ENCODE data around the gene DNAJC15. TPM values are rescaled to one million over a fixed set of nuclear protein-coding genes. Genes with fewer than 3 reads are reported as not detected.
A peak's percentile ranks its signal among the peaks of the same experiment; 100 is the strongest.

Gene DNAJC15
- total RNA-seq, 4 donors from 2014 or later, result 5.5 to 12.1 (median 10.9) TPM

DNA sequence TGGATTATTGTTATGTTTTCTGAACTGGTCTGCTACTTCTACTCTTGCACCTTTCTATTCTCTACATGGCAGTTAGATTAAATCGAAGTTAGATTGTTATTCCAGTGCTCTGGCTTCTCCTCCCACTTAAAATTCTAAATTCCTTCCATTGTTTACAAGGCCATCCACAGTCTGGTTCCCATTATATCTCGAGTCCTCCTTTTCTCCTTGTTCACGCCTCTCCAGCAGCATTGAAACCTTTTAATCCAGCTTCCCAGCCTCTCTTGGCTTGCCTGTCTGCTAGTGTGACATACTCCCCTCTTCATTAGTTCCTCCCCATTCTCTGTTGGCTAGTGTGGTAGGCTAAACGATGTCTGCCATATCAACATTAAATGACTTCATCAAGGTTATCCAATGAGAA, 54.5 kb downstream of the DNAJC15 start:
- ATAC-seq (ENCODE audit: low FRiP score) (no peak), DNase-seq (ENCODE audit: low spot score) (no peak)
- no peak for TF ChIP-seq CTCF (IDR thresholded peaks at IDR 0.05)

- no peak for TF ChIP-seq CTCF (IDR thresholded peaks at IDR 0.05)
- DNase-seq (ENCODE audit: low spot score) (no peak), ATAC-seq (ENCODE audit: low FRiP score) (no peak)
Observed at GRCh38 chr13:43078399-43078798, 55.0 kb downstream of the DNAJC15 start.

DNA sequence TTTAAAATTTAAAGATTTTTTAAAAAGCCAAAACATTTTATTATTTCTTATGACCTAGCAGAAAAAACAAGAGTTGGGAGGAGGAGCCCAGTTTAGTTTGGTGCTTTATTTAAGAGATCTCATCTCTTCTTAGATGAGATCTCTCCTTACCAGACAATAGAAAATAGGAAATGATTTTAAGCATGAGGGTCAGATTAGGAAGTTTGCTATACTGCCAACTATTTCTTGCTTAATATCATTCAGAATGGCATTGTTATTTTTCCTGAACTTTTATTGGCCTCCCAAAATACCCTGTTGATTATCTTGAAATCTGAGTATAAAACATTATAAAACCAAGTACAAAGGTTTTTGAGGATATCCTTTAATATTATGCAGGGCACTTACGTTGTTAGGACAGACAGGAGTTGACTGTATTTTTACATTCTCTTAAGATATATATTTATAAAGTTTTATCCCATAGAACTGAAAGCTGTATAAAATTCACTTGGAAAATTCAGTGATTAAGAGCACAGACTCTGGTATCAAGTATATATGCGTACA, 56.1 kb downstream of the DNAJC15 start:
- no peak for TF ChIP-seq CTCF (IDR thresholded peaks at IDR 0.05)
- DNase-seq (ENCODE audit: low spot score) (no peak), ATAC-seq (ENCODE audit: low FRiP score) (no peak)

GRCh38 chr13:43080199-43080598, 56.8 kb downstream of the DNAJC15 start:
- no peak for TF ChIP-seq CTCF (IDR thresholded peaks at IDR 0.05)
- DNase-seq (ENCODE audit: low spot score) (no peak), ATAC-seq (ENCODE audit: low FRiP score) (no peak)

DNA sequence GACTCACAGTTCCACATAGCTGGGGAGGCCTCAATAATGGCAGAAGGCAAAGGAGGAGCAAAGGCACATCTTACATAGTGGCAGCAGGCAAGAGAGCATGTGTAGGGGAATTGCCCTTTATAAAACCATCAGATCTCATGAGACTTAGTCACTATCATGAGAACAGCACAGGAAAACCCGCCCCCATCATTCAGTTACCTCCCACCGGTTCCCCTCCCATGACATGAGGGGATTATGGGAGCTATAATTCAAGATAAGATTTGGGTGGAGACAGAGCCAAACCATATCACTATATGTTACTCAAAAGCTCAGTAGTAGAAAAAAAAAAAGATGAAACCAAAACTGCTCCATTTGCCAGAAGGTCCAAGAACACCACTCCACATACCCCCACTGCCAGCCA, 58.5 kb downstream of the DNAJC15 start:
- no peak for ATAC-seq (ENCODE audit: low FRiP score)
- no peak for TF ChIP-seq CTCF (IDR thresholded peaks at IDR 0.05)
- no peak for DNase-seq (ENCODE audit: low spot score)

GRCh38 chr13:43083750-43084149, 60.4 kb downstream of the DNAJC15 start:
- TF ChIP-seq CTCF (IDR thresholded peaks at IDR 0.05), result no peak
- DNase-seq (ENCODE audit: low spot score), result no peak
- ATAC-seq (ENCODE audit: low FRiP score), result no peak

DNA sequence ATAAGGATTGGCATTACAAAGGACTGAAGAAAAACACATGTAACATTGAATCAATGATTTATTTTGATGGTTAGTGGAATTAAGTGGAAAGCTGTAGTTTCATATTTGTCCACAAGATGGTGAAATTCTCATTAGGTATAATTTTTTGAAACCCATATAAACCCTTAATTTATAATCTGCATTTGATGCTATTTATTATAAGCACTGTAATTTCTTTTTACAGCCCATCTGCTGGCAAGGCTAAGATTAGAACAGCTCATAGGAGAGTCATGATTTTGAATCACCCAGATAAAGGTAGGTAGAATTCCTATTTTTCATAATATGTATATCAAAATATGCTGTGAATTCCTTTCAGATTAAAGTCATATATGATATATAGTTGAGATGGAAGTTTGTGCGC, 62.2 kb downstream of the DNAJC15 start:
- TF ChIP-seq CTCF (IDR thresholded peaks at IDR 0.05), result no peak
- peak; percentile 64 for ATAC-seq (ENCODE audit: low FRiP score)
- DNase-seq (ENCODE audit: low spot score), result no peak
